Brain microvascular endothelial cell (primary cell): ENCODE data around the gene ROCK2.
"Not testable (repeated sequence)": the region's sequence is repeated elsewhere in the genome, so short reads cannot be mapped to it uniquely, and the experiment has no call there.

Experiments
- DNase-seq: peaks from one replicate; pipeline ENCODE4 v3.0.0-alpha.2; 2020
- H3K27ac ChIP-seq: fragments of 250-450 bp; sonication (Bioruptor Pico); 2 replicates; pipeline ENCODE4 v1.5.1; 2020; ENCODE audit warnings: mild to moderate bottlenecking, moderate library complexity
- H3K27me3 ChIP-seq: fragments of 250-450 bp; sonication (Bioruptor Pico); replicated peaks from 2 replicates; pipeline ENCODE4 v1.5.1; 2020; ENCODE audit warnings: mild to moderate bottlenecking
- H3K36me3 ChIP-seq: fragments of 250-450 bp; sonication (Bioruptor Pico); replicated peaks from 2 replicates; pipeline ENCODE4 v1.5.1; 2020; ENCODE audit warnings: mild to moderate bottlenecking
- H3K4me3 ChIP-seq: 2 replicates; pipeline ENCODE4 v1.5.1; 2011; ENCODE audit warnings: low read depth, mild to moderate bottlenecking, control low read depth, low read length, moderate library complexity
- CTCF ChIP-seq: IDR thresholded peaks from 2 replicates; pipeline ENCODE4 v1.5.1; 2011; ENCODE audit warnings: low read depth, mild to moderate bottlenecking, moderate library complexity, low read length, control low read depth, inconsistent platforms; ENCODE audit errors: missing control alignments
- in situ Hi-C: cut with HindIII; loops from 2 replicates; pipeline ENCODE4 v1.10.0; 2017; ENCODE audit warnings: low sequenced_read_pairs, low pct_ligation_motif_present

Gene ROCK2

GRCh38 chr2:11336189-11336588, 8.2 kb downstream of the ROCK2 start:
- H3K27ac ChIP-seq: no peak overlapping the region
- no peaks in the 10 kb centered on the region for H3K36me3 ChIP-seq
- no peaks in the 10 kb centered on the region for H3K27me3 ChIP-seq
- TF ChIP-seq CTCF: no peak
- in situ Hi-C loops: no loop called here
- no peak overlapping the region for H3K4me3 ChIP-seq
- DNase-seq: no peak

- Histone ChIP-seq H3K4me3 (no peak overlapping the region), H3K27me3 (no peaks in the 10 kb centered on the region), H3K36me3 (no peaks in the 10 kb centered on the region), H3K27ac (no peak overlapping the region)
- in situ Hi-C loops: no loop called here
- DNase-seq: no peak
- no peak for TF ChIP-seq CTCF
Observed at GRCh38 chr2:11333427-11334183, 10.8 kb downstream of the ROCK2 start.

- Histone ChIP-seq H3K27me3 (no peaks in the 10 kb centered on the region), H3K4me3 (no peak overlapping the region), H3K36me3 (no peaks in the 10 kb centered on the region), H3K27ac (no peak overlapping the region)
- in situ Hi-C loops: no loop called here
- no peak for TF ChIP-seq CTCF
- no peak for DNase-seq
Observed at GRCh38 chr2:11332596-11332995, 11.8 kb downstream of the ROCK2 start.

GRCh38 chr2:11330457-11331142, 13.8 kb downstream of the ROCK2 start:
- Histone ChIP-seq H3K27me3 (no peaks in the 10 kb centered on the region), H3K27ac (no peak overlapping the region), H3K36me3 (no peaks in the 10 kb centered on the region), H3K4me3 (no peak overlapping the region)
- no peak for DNase-seq
- no peak for TF ChIP-seq CTCF
- in situ Hi-C loops: no loop called here

GRCh38 chr2:11329776-11330175, 14.7 kb downstream of the ROCK2 start:
- TF ChIP-seq CTCF: no peak
- Histone ChIP-seq H3K4me3 (no peak overlapping the region), H3K36me3 (no peaks in the 10 kb centered on the region), H3K27me3 (no peaks in the 10 kb centered on the region), H3K27ac (no peak overlapping the region)
- DNase-seq: no peak
- in situ Hi-C loops: no loop called here

- DNase-seq, H3K27ac ChIP-seq, H3K36me3 ChIP-seq, H3K4me3 ChIP-seq, in situ Hi-C loops, H3K27me3 ChIP-seq: not testable (repeated sequence)
Observed at GRCh38 chr2:11328522-11328921, 15.9 kb downstream of the ROCK2 start.
